ENCODE data around the gene CHD2.

Gene CHD2

GRCh38 chr15:92936693-92937092 lies 36.6 kb downstream of the CHD2 start:
- no peak overlapping the region for H3K4me3 ChIP-seq (replicated peaks; ENCODE audit: low read depth, low read length)
- TF ChIP-seq CTCF (IDR thresholded peaks at IDR 0.05; ENCODE audit: low read depth, low read length, missing control alignments): no peak
- no peak for DNase-seq (ENCODE audit: extremely low read depth, low read depth)

GRCh38 chr15:92937901-92938300 lies 37.8 kb downstream of the CHD2 start:
- DNase-seq (ENCODE audit: extremely low read depth, low read depth): no peak
- no peak overlapping the region for H3K4me3 ChIP-seq (replicated peaks; ENCODE audit: low read depth, low read length)
- no peak for TF ChIP-seq CTCF (IDR thresholded peaks at IDR 0.05; ENCODE audit: low read depth, low read length, missing control alignments)

GRCh38 chr15:92938387-92938786 lies 38.3 kb downstream of the CHD2 start:
- no peak for DNase-seq (ENCODE audit: extremely low read depth, low read depth)
- no peak for TF ChIP-seq CTCF (IDR thresholded peaks at IDR 0.05; ENCODE audit: low read depth, low read length, missing control alignments)

GRCh38 chr15:92941668-92942067 lies 41.5 kb downstream of the CHD2 start:
- TF ChIP-seq CTCF (IDR thresholded peaks at IDR 0.05; ENCODE audit: low read depth, low read length, missing control alignments): no peak
- no peak overlapping the region for H3K4me3 ChIP-seq (replicated peaks; ENCODE audit: low read depth, low read length)
- DNase-seq (ENCODE audit: extremely low read depth, low read depth): no peak

More at GRCh38 chr15:92938387-92938786, 38.3 kb downstream of the CHD2 start:
- H3K4me3 ChIP-seq (replicated peaks; ENCODE audit: low read depth, low read length): no peak overlapping the region

GRCh38 chr15:92942706-92943105 lies 42.6 kb downstream of the CHD2 start:
- no peak overlapping the region for H3K4me3 ChIP-seq (replicated peaks; ENCODE audit: low read depth, low read length)
- no peak for TF ChIP-seq CTCF (IDR thresholded peaks at IDR 0.05; ENCODE audit: low read depth, low read length, missing control alignments)
- DNase-seq (ENCODE audit: extremely low read depth, low read depth): no peak

- no peak for DNase-seq (ENCODE audit: extremely low read depth, low read depth)
- H3K4me3 ChIP-seq (replicated peaks; ENCODE audit: low read depth, low read length): no peak overlapping the region
- no peak for TF ChIP-seq CTCF (IDR thresholded peaks at IDR 0.05; ENCODE audit: low read depth, low read length, missing control alignments)
These were observed 43.5 kb downstream of the CHD2 start for GRCh38 chr15:92943581-92943980.

GRCh38 chr15:92944946-92945521 lies 44.9 kb downstream of the CHD2 start:
- no peak for TF ChIP-seq CTCF (IDR thresholded peaks at IDR 0.05; ENCODE audit: low read depth, low read length, missing control alignments)
- no peak for DNase-seq (ENCODE audit: extremely low read depth, low read depth)

More at GRCh38 chr15:92944946-92945521, 44.9 kb downstream of the CHD2 start:
- H3K4me3 ChIP-seq (replicated peaks; ENCODE audit: low read depth, low read length): no peak overlapping the region

All from HFF-Myc (cell line).